HG02981 (cell line): ENCODE results near the gene NEK7.

Source experiments
- ATAC-seq: cut with Tn5 transposase; IDR thresholded peaks from one replicate; pipeline ENCODE4 v1.9.1; 2021; ENCODE audit warnings: mild to moderate bottlenecking, moderate library complexity; ENCODE audit not compliant: unreplicated experiment

The NEK7 gene

GRCh38 chr1:198141668-198142351, 15.0 kb upstream of the NEK7 start:
- no peak for ATAC-seq

DNA sequence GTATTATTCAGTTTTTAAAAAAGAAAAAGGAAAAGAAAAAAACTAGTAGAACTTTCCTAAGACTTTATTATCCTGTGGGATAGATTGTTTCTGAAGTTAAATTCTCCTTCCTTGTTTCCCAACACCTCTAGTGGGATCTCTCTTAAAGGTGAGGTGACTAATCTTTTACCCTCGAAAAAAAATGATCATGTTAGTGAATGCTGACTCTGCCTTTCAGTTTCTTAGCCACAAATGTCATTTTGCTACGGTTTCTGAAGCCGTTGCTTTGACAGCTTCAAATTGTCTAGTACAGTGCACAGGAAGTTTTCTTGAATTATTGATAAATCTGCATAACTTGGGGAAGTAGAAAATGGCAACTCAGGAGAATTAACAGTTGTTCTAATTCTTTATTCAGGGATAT, 13.0 kb upstream of the NEK7 start:
- no peak for ATAC-seq

- no peak for ATAC-seq
Measured at GRCh38 chr1:198147216-198147615, 9.6 kb upstream of the NEK7 start.

GRCh38 chr1:198150369-198150768, 6.4 kb upstream of the NEK7 start:
- ATAC-seq, result no peak

DNA sequence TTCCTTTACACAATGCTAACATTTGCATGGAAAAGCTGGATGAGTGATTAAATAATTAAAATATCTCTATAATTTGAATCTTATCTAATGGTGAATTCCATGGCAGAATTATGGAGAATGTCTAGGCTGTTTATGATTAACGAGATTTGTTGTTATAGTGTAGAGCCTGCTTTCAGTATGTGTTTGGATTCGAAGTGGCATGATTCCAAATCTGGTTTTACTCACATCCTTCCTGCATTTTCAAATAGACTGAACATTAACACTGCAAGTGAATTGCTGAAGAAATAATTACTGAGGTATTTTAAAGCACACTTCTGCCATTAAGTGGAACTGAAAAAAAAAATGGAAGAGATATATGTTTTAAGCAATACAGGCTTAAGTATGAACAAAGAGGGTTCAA, 5.1 kb upstream of the NEK7 start:
- ATAC-seq, result no peak

DNA sequence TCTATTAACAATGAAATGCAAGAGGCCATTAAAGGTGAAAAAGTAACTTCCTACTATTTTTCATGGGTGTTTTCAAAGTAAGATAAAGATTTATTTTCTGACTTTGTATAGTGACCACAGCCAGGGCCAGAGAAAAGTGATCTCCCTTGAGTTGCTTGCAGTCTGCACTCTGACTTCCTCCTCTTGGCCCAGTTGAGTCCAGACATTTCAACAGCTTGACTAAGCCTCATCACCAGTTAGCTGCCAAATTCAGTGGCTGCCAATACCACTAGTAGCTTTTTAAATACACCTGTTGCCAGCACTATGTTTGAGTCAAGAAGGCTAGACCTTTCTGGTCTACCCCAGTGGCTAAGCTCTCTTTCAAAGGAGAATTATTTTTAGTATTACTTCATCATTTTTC, 3.7 kb upstream of the NEK7 start:
- ATAC-seq, result no peak

DNA sequence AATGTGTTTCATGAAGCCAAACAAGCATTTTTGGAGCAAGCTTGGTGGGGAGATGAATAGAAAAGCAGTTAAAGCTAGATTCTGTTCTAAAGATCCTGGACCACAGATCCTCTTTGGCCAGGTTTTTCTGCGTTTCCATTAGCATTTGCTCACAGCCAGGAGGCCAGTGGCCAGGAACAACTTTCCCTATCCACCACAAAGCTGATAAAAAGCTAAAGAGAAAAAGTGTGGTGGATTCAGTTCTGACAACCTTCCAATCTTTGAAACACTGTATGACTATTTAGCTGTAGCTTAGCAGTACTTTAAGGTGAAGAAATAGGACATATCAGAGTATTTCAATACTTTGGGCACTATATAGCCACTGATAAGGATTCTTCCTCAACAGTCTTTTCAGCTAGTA, 3.0 kb upstream of the NEK7 start:
- no peak for ATAC-seq

DNA sequence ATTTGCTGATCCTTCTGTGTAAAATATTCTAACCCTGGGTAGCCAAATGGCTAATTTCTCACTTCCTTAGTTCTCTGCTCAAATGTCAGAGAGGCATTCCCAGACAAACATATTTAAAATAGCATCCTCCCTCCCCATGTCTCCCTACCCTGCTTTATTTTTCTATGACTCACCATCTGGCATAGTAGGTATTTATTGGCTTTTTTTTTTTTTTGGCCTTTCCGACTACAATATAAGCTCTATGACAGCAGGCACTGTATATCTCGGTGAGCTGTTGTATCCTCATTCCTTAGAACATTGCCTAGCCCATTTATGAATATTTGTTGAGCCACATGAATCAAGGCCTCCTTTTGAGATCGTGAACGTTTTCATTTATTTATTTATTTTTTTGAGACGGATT, 1.5 kb upstream of the NEK7 start:
- ATAC-seq, result no peak

DNA sequence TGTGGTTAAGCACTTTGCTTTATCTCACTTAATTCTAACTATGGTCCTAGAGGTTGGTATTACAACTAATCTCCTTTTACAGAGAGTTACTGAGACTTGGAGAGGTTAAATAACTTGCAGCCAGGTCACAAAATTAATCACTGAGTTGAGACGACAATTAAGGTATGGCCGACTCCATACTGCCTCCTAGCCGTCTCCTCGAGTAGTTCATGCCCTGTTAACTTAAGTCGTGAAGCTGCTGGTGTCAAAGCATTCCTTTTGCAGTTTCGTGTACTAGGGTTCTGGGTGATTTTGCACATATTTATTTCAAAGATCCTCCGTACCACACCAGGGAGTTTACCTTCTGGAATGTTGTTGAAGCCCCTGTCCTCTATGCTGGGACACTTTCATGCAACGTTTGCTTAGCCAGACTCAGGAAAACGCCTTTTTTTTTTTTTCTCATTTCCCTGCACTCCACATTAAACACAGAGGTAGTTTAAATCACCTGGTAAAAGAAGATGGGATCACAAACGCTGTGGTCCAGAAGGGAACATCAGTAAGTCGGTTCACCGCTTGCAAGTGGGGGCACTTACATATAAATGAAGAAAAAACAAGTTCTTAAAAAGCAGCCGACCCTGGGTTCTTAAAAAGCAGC, 570 bp upstream of the NEK7 start:
- peak; percentile 25 for ATAC-seq

DNA sequence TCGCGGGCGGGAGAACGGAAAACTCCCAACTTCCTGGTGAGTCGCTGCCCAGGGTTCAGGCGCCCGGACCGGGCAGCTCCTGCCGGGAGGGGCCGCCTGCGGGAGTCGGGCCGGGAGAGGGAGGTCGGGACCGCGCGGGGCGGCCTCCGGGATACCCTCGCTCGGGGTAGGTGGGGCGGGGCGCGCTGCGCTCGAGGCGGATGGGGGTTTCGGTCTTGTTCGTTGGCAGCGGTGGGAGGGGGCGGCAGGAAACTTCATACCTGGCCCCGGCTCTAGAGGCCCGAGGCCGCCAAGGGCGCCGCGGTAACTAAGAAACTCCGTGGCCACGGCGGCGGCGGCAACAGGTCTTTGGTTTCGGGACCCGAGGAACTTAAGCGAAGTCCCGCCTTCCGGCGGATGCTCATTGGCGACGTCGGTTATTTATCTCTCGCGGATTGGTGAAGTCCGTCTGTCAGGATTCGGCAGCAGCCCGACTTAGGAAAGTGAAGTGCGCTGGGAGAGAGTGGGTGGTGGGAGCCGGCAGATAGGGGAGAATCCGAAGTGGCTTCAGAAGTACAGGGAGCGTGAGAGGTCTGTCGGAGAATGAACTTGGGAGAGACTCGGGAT, 546 bp downstream of the NEK7 start:
- peak; percentile 37 for ATAC-seq

DNA sequence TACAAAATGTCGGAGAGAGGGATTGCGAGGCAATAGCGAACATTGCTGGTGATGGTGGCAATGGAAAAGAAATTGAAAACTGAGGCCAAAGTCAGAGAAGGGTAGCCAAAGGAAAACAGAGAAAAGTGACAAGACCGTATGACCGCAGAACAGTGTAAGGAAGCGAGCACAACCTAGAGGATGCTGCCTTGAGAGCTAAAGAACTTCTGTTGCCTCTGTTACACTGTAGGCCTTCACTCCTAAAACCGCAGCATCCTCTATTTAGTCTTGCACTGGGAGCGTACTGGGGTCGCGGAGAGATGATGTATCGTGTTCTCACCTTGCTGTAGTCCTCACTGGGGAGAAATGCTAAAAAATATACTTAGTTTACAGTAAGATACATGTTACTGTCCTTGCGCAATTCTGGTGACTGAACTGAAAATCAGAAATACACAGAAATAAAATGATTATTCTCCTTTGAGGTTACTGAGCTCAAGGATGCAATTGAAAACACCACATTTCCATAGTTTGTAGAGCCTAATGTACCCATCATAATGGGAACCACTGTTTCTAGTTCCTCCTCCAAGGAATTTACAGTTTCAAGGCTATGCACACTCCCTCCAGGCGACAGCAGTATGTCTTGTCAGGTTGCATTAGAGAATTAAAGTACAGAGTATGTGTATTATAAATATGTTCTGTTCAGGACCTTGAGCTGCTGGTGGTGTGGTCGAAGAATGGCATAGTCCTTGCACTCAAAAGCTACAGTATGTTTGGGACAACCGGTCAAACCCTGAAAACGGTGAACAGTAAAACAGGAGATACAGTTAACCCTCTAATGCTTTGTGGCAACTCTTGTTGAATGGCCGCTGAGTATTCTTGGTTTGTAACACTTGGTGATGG, 1.3 kb downstream of the NEK7 start:
- ATAC-seq, result no peak

DNA sequence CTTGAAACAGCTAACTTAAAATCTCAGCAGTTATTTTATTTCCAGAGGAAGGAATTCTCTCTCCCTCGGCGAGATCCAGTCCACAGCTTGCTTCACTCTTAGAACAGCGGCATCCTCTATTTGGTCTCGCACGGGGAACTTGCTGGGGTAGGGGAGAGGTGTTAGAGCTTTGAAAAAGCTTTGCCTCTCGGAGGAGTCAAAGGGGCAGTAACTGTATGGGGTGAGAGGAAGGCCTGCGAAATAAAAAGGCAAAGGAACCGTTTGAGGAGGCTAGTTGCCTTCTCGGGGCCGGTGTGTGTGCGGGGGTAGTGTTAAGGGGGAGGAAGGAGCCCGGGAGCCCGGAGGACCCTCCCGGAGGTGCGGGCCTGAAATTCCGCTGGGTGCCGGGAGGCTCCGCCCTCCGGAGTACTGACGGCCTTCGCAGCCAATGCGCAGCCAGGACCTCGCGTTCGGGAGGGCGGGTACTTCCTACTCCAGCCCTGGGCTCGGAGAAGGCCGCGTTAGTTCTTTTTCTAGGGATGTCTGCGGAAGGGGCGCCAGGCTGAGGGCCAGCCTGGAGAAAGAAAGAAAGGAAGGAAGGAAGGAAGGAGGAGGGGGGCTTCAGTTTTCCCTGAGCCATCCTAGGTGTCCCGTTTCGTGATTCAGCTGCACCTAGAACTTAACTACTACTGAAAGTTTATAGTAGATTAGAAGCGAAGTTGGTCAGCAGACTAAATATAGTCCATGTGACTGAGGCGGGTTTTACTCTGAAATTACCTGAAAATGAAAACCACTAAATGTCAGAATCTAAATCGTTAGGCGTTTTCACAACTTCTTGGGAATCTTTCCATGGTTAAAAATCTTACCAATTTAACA, 2.2 kb downstream of the NEK7 start:
- peak; percentile 68 for ATAC-seq

GRCh38 chr1:198160222-198160621, 3.4 kb downstream of the NEK7 start:
- ATAC-seq, result no peak

- no peak for ATAC-seq
Measured at GRCh38 chr1:198160946-198161614, 4.3 kb downstream of the NEK7 start.

GRCh38 chr1:198161718-198162090, 4.9 kb downstream of the NEK7 start:
- no peak for ATAC-seq

- ATAC-seq, result no peak
Measured at GRCh38 chr1:198162091-198162767, 5.4 kb downstream of the NEK7 start.

- peak; percentile 33 for ATAC-seq
Measured at GRCh38 chr1:198165927-198166647, 9.3 kb downstream of the NEK7 start.

DNA sequence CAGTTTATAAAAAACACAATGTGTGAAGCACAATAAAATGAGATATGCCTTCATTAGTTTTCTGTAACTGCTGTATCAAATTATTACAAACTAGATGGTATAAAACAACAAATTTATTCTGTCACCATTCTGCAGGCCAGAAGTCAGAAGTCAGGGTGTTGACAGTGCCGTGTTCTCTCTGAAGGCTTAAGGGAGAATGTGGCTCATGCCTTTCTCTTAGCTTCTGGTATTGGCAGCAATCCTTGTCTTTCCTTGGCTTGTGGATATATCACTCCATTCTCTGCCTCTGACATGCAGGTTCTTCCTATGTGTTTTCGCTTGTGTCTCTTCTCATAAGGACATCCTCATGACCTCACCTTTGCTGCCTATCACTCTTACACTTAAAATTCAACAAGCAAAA, 10.1 kb downstream of the NEK7 start:
- ATAC-seq, result no peak

DNA sequence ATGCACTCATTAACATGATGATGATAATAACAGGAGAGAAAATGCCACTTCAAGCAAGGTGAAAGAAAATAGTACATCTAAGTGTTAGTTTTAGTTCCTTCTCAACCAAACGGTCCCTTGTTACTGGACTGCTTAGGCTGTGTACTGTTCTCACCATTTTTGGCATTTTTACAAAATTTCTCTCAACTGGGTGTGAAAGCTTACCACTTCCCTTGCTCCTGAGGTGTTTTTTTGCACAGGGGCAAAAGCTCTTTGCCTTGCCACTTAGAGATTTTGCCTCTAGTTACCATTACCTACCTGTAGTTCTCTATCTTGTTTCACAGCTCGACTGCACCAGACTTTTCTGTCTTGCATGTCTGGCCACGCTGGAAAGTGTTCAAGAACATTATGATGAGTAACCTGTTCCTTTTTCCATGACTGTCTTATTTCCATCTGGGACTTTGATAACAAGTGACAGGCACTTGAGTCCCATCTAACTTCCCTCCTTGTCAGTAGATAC, 10.7 kb downstream of the NEK7 start:
- peak; percentile 48 for ATAC-seq
